ENCODE results near the gene CCNE1.
"Not testable (repeated sequence)": the region's sequence is repeated elsewhere in the genome, so short reads cannot be mapped to it uniquely, and the experiment has no call there.

The CCNE1 gene

GRCh38 chr19:29798774-29799497 lies 12.9 kb upstream of the CCNE1 start:
- TF ChIP-seq, protein P1, sequence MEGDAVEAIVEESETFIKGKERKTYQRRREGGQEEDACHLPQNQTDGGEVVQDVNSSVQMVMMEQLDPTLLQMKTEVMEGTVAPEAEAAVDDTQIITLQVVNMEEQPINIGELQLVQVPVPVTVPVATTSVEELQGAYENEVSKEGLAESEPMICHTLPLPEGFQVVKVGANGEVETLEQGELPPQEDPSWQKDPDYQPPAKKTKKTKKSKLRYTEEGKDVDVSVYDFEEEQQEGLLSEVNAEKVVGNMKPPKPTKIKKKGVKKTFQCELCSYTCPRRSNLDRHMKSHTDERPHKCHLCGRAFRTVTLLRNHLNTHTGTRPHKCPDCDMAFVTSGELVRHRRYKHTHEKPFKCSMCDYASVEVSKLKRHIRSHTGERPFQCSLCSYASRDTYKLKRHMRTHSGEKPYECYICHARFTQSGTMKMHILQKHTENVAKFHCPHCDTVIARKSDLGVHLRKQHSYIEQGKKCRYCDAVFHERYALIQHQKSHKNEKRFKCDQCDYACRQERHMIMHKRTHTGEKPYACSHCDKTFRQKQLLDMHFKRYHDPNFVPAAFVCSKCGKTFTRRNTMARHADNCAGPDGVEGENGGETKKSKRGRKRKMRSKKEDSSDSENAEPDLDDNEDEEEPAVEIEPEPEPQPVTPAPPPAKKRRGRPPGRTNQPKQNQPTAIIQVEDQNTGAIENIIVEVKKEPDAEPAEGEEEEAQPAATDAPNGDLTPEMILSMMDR (IDR thresholded peaks at IDR 0.05; ENCODE audit: borderline replicate concordance, insufficient read depth, low read depth, low read length): no peak
- no peak overlapping the region for H3K4me3 ChIP-seq (ENCODE audit: low read depth, low read length)

DNA sequence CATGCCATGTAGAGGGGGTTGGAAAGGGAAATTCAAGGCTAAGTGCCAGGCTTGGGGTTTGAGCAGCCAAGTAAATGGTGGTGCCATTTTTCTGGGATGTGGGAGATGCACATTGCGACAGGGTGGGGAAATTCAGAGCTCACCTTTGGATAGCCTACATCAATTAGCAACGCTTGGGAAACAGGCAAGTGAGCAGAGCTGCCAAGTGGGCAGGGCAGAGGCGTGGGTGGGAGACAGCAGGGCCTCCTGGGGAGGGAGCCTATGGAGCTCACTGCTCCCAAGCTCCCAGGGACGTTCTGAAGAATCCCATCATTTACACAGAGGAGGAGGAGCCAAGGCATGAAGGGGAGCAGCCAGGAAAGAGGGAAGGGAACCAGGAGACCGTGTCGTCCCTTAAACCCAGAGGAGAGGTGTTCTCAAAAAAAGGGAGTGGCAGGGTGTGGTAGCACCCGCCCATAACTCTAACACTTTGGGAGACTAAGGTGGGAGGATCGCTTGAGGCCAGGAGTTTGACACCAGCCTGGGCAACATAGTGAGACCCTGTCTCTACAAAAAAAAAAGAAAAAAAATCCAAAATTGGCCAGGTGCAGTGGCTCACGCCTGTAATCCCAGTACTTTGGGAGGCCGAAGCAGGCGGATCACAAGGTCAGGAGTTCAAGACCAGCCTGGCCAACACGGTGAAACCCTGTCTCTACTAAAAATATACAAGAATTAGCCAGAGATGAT lies 11.5 kb upstream of the CCNE1 start:
- H3K4me3 ChIP-seq (ENCODE audit: low read depth, low read length): no peak overlapping the region
- TF ChIP-seq, protein P1 (IDR thresholded peaks at IDR 0.05; ENCODE audit: borderline replicate concordance, insufficient read depth, low read depth, low read length): no peak

DNA sequence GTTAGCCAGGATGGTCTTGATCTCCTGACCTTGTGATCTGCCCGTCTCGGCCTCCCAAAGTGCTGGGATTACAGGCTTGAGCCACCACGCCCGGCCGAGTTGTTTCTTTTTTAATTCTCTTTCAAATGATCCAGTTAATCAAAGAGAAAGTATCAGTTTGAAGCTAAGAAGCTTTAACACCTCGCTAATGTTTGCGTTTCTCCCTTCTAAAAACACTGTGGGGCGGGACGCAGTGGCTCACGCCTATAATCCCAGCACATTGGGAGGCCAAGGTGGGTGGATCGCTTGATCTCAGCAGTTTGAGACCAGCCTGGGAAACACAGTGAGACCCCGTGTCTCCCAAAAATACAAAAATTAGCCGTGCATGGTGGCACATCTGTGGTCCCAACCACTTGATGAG lies 7.8 kb upstream of the CCNE1 start:
- H3K4me3 ChIP-seq (ENCODE audit: low read depth, low read length): not testable (repeated sequence)

DNA sequence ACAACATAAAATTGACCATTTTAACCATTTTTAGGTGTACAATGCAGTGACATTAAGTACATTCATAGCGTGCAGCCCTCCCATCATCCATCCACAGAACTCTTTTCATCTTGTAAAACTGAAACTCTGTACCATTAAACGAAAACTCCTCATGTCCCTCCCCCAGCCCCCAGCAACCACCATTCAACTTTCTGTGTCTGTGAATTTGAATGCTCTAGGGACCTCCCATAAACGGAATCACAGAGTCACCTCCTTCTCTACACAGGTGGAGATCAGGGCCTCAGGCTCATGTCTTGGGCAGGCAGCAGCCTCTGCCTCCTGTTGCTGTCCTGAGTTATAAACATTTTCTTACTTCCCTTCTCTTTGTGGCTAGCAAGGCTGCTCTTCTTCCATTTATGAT lies 7.3 kb upstream of the CCNE1 start:
- TF ChIP-seq, protein P1 (IDR thresholded peaks at IDR 0.05; ENCODE audit: borderline replicate concordance, insufficient read depth, low read depth, low read length): no peak
- no peak overlapping the region for H3K4me3 ChIP-seq (ENCODE audit: low read depth, low read length)

DNA sequence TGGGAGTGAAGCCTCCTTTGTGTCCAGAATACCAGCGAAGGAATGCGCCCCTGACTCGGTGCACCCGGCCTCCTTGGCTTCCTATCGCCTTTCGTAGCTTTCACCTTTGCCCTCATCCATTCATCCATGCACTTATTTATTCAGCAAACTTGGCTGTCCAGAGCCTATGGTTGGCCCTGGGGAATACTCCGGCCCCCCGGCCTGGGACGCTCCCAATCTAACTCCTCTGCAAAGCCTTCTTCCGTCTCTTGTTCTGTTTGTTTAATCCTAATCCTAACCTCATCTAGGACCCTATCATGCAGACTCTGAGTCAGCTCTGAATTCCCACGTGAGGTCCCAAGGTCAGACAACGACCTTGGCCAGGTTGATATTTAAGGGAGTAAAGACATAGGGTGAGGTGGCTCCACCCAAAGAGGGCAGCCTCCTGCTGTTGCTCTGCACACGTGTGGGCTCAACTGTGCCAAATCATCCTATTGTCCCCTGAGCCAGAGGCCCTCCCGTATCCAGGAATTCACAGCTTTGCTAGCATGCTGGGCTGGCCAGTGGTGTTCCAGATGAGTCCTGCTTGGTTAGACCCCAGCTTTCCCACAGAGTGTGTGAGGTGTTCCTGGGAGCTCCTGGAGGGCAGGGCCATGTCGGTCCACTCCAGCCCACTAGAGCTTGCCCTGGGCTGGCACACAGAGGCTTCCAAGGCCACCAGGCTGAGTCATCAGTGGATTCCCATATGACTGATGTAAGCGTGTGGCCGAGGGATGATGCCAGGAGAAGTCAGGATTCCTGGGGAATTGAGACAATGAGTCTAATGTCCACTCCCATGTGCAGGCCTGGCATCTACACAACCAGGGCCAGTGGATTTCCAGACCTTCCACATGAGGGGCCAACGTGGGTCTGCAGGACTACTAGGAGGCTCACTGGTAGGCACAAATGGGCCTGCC lies 6.5 kb upstream of the CCNE1 start:
- H3K4me3 ChIP-seq (ENCODE audit: low read depth, low read length): no peak overlapping the region
- TF ChIP-seq, protein P1 (IDR thresholded peaks at IDR 0.05; ENCODE audit: borderline replicate concordance, insufficient read depth, low read depth, low read length): no peak

DNA sequence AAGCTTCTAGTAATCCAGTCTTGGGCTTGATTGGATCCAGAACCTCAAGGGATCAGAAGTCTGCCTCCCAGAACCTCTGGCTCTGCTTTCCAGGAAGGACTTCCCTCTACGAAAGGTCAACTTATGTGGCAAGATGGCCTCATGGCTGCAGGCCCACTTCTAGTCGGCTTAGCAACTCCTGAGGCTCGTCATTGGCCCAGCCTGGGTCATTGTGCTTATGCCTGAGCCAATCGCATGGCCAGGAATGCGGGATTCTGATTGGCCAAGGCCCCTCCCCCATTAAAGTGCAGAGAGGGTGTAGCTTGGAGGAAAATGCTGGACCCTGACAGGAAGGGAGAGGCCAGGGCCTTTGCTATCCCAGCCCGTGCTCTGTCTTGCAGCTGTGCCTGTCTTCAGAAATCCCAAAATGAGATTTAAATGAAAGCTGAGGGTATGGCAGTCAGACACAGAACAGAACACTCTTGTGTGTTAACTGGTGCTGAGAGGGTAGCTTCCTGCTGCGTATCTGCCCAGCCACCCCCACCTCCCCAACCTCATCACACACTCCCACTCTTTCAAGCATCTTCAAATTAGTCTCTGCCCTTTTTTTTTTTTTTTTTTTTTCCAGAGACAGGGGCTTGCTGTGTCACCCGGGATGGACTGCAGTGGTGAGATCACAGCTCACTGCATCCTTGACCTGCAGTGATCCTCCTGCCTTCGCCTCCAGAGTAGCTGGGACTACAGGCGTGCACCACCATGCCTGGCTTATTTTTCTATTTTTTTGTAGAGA lies 5.5 kb upstream of the CCNE1 start:
- no peak overlapping the region for H3K4me3 ChIP-seq (ENCODE audit: low read depth, low read length)
- TF ChIP-seq, protein P1 (IDR thresholded peaks at IDR 0.05; ENCODE audit: borderline replicate concordance, insufficient read depth, low read depth, low read length): no peak

DNA sequence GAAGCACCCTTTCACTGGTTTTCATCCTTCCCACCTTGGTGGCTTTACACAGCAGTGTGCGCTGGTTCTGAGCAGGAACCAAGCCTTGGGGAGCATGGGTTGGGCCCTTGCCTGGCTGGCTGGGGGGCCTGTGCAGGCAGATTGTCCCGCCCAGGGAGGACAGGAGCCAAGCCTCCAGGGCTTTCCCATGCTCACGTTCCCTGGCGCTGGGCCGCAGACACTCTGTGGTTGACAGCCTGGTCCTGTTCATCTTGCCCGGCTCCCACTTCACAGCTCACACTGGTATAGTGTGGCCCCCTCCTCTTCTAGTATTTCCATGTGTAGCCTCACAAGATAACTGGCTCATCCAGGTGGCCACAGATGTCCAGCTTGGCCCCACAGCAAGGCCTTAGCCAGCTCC lies 4.6 kb upstream of the CCNE1 start:
- no peak overlapping the region for H3K4me3 ChIP-seq (ENCODE audit: low read depth, low read length)
- TF ChIP-seq, protein P1 (IDR thresholded peaks at IDR 0.05; ENCODE audit: borderline replicate concordance, insufficient read depth, low read depth, low read length): no peak

All from GM12875 (cell line).